ENCODE measurements around the gene VSTM2B. TPM values are rescaled to one million over a fixed set of nuclear protein-coding genes. Genes with fewer than 3 reads are reported as not detected.

The VSTM2B gene
- total RNA-seq, 1 experiment from 2014 or later: not detected

GRCh38 chr19:29545866-29546582, 20.2 kb downstream of the VSTM2B start:
- no peaks in the 10 kb centered on the region for H3K27me3 ChIP-seq (ENCODE audit: control insufficient read depth, insufficient read depth, low read length)
- ChIA-PET CTCF (interaction anchor here (0.6 kb wide), 1 partner anchor 73 kb away, joined by 3 read pairs; no protein-coding TSS in a partner anchor), POLR2A (interaction anchor here (0.7 kb wide), 1 partner anchor 301 kb away, joined by 7 read pairs; no protein-coding TSS in a partner anchor)
- BruUV-seq (replicated peaks): no TSS peak
- no peaks in the 10 kb centered on the region for H3K4me1 ChIP-seq (ENCODE audit: control insufficient read depth, insufficient read depth, low read length)
- in situ Hi-C loops (cut with HindIII; ENCODE audit: low pct_unique_long_range_greater_than_20kb, low sequenced_read_pairs) (no loop called here), intact Hi-C loops (cut with micrococcal nuclease; ENCODE audit: unreplicated experiment) (no loop called here)
- H3K36me3 ChIP-seq (ENCODE audit: control insufficient read depth, insufficient read depth, low read length): no peaks in the 10 kb centered on the region
- ATAC-seq: no peak
- H3K27ac ChIP-seq (ENCODE audit: low read length): no peak overlapping the region
- no peak for TF ChIP-seq CTCF (IDR thresholded peaks at IDR 0.05)
- TF ChIP-seq TCF7L2 (IDR thresholded peaks at IDR 0.05; ENCODE audit: low read depth, low read length): no peak
- TF ChIP-seq SIN3A (IDR thresholded peaks at IDR 0.05; ENCODE audit: borderline replicate concordance, insufficient read depth, low read depth, low read length): no peak
- TF ChIP-seq REST (IDR thresholded peaks at IDR 0.05; ENCODE audit: insufficient read depth in 1 of 2, low read depth in 2 of 2, low read length in 1 of 2): no peak
- no peak for DNase-seq (ENCODE audit: low read depth, low spot score)
- no peaks in the 10 kb centered on the region for H3K9me3 ChIP-seq (ENCODE audit: control insufficient read depth, insufficient read depth, low read depth, low read length)
- H3K4me3 ChIP-seq (ENCODE audit: low read depth in 2 of 2, low read length in 2 of 2): no peak overlapping the region

- intact Hi-C loops (cut with micrococcal nuclease; ENCODE audit: unreplicated experiment) (no loop called here), in situ Hi-C loops (cut with HindIII; ENCODE audit: low pct_unique_long_range_greater_than_20kb, low sequenced_read_pairs) (no loop called here)
- Histone ChIP-seq H3K9me3 (ENCODE audit: control insufficient read depth, insufficient read depth, low read depth, low read length) (no peaks in the 10 kb centered on the region), H3K4me3 (ENCODE audit: low read depth in 2 of 2, low read length in 2 of 2) (no peak overlapping the region), H3K27me3 (ENCODE audit: control insufficient read depth, insufficient read depth, low read length) (no peaks in the 10 kb centered on the region), H3K4me1 (ENCODE audit: control insufficient read depth, insufficient read depth, low read length) (no peaks in the 10 kb centered on the region), H3K36me3 (ENCODE audit: control insufficient read depth, insufficient read depth, low read length) (no peaks in the 10 kb centered on the region), H3K27ac (ENCODE audit: low read length) (no peak overlapping the region)
- CTCF ChIA-PET: interaction anchor here (0.6 kb wide), 1 partner anchor 73 kb away, joined by 3 read pairs; no protein-coding TSS in a partner anchor
- no peak for ATAC-seq
- POLR2A ChIA-PET: interaction anchor here (0.7 kb wide), 1 partner anchor 302 kb away, joined by 7 read pairs; no protein-coding TSS in a partner anchor
- TF ChIP-seq CTCF (IDR thresholded peaks at IDR 0.05): no peak
- TF ChIP-seq REST (IDR thresholded peaks at IDR 0.05; ENCODE audit: insufficient read depth in 1 of 2, low read depth in 2 of 2, low read length in 1 of 2): no peak
- TF ChIP-seq SIN3A (IDR thresholded peaks at IDR 0.05; ENCODE audit: borderline replicate concordance, insufficient read depth, low read depth, low read length): no peak
- no peak for TF ChIP-seq POLR2AphosphoS5 (IDR thresholded peaks at IDR 0.05; ENCODE audit: low read depth, low read length)
- TF ChIP-seq TCF7L2 (IDR thresholded peaks at IDR 0.05; ENCODE audit: low read depth, low read length): no peak
- DNase-seq (ENCODE audit: low read depth, low spot score): no peak
- BruUV-seq (replicated peaks): no TSS peak
Measured at GRCh38 chr19:29546583-29547190, 20.9 kb downstream of the VSTM2B start.
